Non-pigmented ciliary epithelial cell (primary cell): ENCODE results near the gene C19orf38.
"Not testable (repeated sequence)": the region's sequence is repeated elsewhere in the genome, so short reads cannot be mapped to it uniquely, and the experiment has no call there.

Experiments
- DNase-seq: peaks from one replicate; pipeline ENCODE4 v3.0.0-alpha.2; 2010; ENCODE audit warnings: low read depth

The C19orf38 gene

GRCh38 chr19:10876459-10877240, 28.4 kb downstream of the C19orf38 start:
- DNase-seq = no peak

GRCh38 chr19:10877608-10878007, 29.4 kb downstream of the C19orf38 start:
- DNase-seq = not testable (repeated sequence)

GRCh38 chr19:10878253-10878652, 30.0 kb downstream of the C19orf38 start:
- DNase-seq = no peak

- DNase-seq = no peak
Observed at GRCh38 chr19:10881403-10882107, 33.3 kb downstream of the C19orf38 start.

- DNase-seq = no peak
Observed at GRCh38 chr19:10882108-10882457, 33.9 kb downstream of the C19orf38 start.

GRCh38 chr19:10884274-10884673, 36.1 kb downstream of the C19orf38 start:
- DNase-seq = no peak

GRCh38 chr19:10885201-10886169, 37.3 kb downstream of the C19orf38 start:
- no peak for DNase-seq

GRCh38 chr19:10887616-10888367, 39.6 kb downstream of the C19orf38 start:
- DNase-seq = no peak

- no peak for DNase-seq
Observed at GRCh38 chr19:10888421-10888866, 40.2 kb downstream of the C19orf38 start.

GRCh38 chr19:10889880-10890279, 41.7 kb downstream of the C19orf38 start:
- DNase-seq = no peak

GRCh38 chr19:10891405-10892086, 43.3 kb downstream of the C19orf38 start:
- DNase-seq = no peak

- no peak for DNase-seq
Observed at GRCh38 chr19:10892256-10892655, 44.0 kb downstream of the C19orf38 start.

- no peak for DNase-seq
Observed at GRCh38 chr19:10894911-10895213, 46.6 kb downstream of the C19orf38 start.

GRCh38 chr19:10895363-10895762, 47.1 kb downstream of the C19orf38 start:
- DNase-seq = no peak

- no peak for DNase-seq
Observed at GRCh38 chr19:10895920-10896319, 47.7 kb downstream of the C19orf38 start.

- no peak for DNase-seq
Observed at GRCh38 chr19:10896851-10897526, 48.8 kb downstream of the C19orf38 start.

GRCh38 chr19:10898633-10899032, 50.4 kb downstream of the C19orf38 start:
- no peak for DNase-seq

GRCh38 chr19:10899151-10899653, 51.0 kb downstream of the C19orf38 start:
- DNase-seq = no peak

GRCh38 chr19:10907925-10908324, 59.7 kb downstream of the C19orf38 start:
- DNase-seq = no peak

- DNase-seq = no peak
Observed at GRCh38 chr19:10908380-10908960, 60.3 kb downstream of the C19orf38 start.
